CD4-positive, CD25-positive, alpha-beta regulatory T cell (primary cell): ENCODE data around the gene PRPH. TPM values are rescaled to one million over a fixed set of nuclear protein-coding genes. Genes with fewer than 3 reads are reported as not detected.

Experiments
- polyA plus RNA-seq, 4 donors: library from polyadenylated mRNA; unstranded; fragments of 300-500 nt; fragmentation: Illumina TruSeq; gene quantifications; one replicate each; pipeline ENCODE4 v1.2.3, GENCODE V29; 2021
- total RNA-seq: library from RNA; stranded (reverse); gene quantifications from one replicate; pipeline ENCODE4 v1.2.3, GENCODE V29; 2022

PRPH gene
- total and polyA plus RNA-seq, 5 donors from 2014 or later: 0.24 TPM; not detected in 4

Other genes starting within 250 kb of the PRPH start
- 149 TPM for gene KMT2D, start 234.4 kb upstream of the PRPH start, total RNA-seq
- 1 to 10 TPM; 5.2 to 8.8 (median 6.5) TPM for gene KMT2D, start 234.4 kb upstream of the PRPH start, polyA plus RNA-seq
- 6.0 TPM for gene RHEBL1, start 225.2 kb upstream of the PRPH start, total RNA-seq
- 10 to 100 TPM; 11.7 to 19.5 (median 15.8) TPM for gene RHEBL1, start 225.2 kb upstream of the PRPH start, polyA plus RNA-seq
- 0.27 TPM for gene DHH, start 200.3 kb upstream of the PRPH start, total RNA-seq
- gene DHH, start 200.3 kb upstream of the PRPH start, polyA plus RNA-seq: not detected
- 315 TPM for gene LMBR1L, start 184.3 kb upstream of the PRPH start, total RNA-seq
- 10 to 100 TPM; 59.0 to 71.9 (median 62.2) TPM for gene LMBR1L, start 184.3 kb upstream of the PRPH start, polyA plus RNA-seq
- gene TUBA1B, start 163.8 kb upstream of the PRPH start, total RNA-seq: 174 TPM
- 100 to 1,000 TPM; 445 to 648 (median 513) TPM for gene TUBA1B, start 163.8 kb upstream of the PRPH start, polyA plus RNA-seq
- 213 TPM for gene TUBA1A, start 106.1 kb upstream of the PRPH start, total RNA-seq
- gene TUBA1A, start 106.1 kb upstream of the PRPH start, polyA plus RNA-seq: 100 to 1,000 TPM; 249 to 298 (median 265) TPM
- gene TUBA1C, start 30.1 kb upstream of the PRPH start, total RNA-seq: 41.4 TPM
- gene TUBA1C, start 30.1 kb upstream of the PRPH start, polyA plus RNA-seq: 10 to 100 TPM; 50.0 to 64.0 (median 56.3) TPM
- 2.0 TPM for gene TROAP, start 28.1 kb downstream of the PRPH start, total RNA-seq
- 1 to 10 TPM; 2.8 to 8.8 (median 4.9) TPM for gene TROAP, start 28.1 kb downstream of the PRPH start, polyA plus RNA-seq
- not detected for gene C1QL4, start 42.0 kb downstream of the PRPH start, total RNA-seq
- gene C1QL4, start 42.0 kb downstream of the PRPH start, polyA plus RNA-seq: not detected
- not detected for gene DNAJC22, start 51.7 kb downstream of the PRPH start, total RNA-seq
- not detected for gene DNAJC22, start 51.7 kb downstream of the PRPH start, polyA plus RNA-seq
- gene SPATS2, start 72.3 kb downstream of the PRPH start, total RNA-seq: 5.5 TPM
- 1 to 10 TPM; 2.4 to 4.8 (median 3.6) TPM for gene SPATS2, start 72.3 kb downstream of the PRPH start, polyA plus RNA-seq
- gene KCNH3, start 243.9 kb downstream of the PRPH start, total RNA-seq: 1.2 TPM
- gene KCNH3, start 243.9 kb downstream of the PRPH start, polyA plus RNA-seq: 1 to 10 TPM; 1.1 to 2.1 (median 1.5) TPM